SK-N-MC (cell line): Measurements from ENCODE around the gene BRK1.
"Not testable (repeated sequence)": the region's sequence is repeated elsewhere in the genome, so short reads cannot be mapped to it uniquely, and the experiment has no call there.

Experiments used
- EZH2 ChIP-seq: fragments of 200-600 bp; sonication (generic); IDR thresholded peaks from one replicate; pipeline ENCODE4 v1.6.1; 2017; ENCODE audit warnings: antibody characterized with exemption
- FOXP2 ChIP-seq: optimal IDR thresholded peaks from 2 replicates; pipeline ENCODE3; 2011; ENCODE audit warnings: mild to moderate bottlenecking, moderate library complexity; ENCODE audit not compliant: insufficient read depth; ENCODE audit errors: extremely low read length, control extremely low read depth
- POLR2AphosphoS5 ChIP-seq: IDR thresholded peaks from 2 replicates; pipeline ENCODE4 v1.6.1; 2012; ENCODE audit warnings: mild to moderate bottlenecking, low read depth, low read length, borderline replicate concordance

DNA sequence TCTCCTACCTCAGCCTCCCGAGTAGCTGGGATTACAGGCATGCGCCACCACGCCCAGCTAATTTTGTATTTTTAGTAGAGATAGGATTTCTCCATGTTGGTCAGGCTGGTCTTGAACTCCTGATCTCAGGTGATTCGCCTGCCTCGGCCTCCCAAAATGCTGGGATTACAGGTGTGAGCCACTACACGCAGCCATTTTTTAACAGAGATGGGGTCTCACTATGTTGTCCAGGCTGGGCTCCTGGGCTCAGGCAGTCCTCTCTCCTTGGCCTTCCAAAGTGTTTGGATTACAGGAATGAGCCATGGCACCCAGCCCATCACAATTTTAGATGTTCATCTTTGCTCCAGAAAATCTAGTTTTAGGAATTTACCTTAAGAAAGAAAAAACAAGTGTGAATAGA is 43.1 kb downstream of the BRK1 start:
- not testable (repeated sequence) for TF ChIP-seq EZH2, POLR2AphosphoS5, FOXP2
